Activated CD4-positive, CD25-positive, alpha-beta regulatory T cell (primary cell): ENCODE results near the gene RNASE13.

ENCODE experiments used
- DNase-seq, 4 experiments: peaks; one replicate each; lab custom pipeline; 2025; lab: John Stamatoyannopoulos, UW

Gene RNASE13

GRCh38 chr14:21066882-21067502 lies 32.4 kb upstream of the RNASE13 start:
- no peak for DNase-seq

GRCh38 chr14:21063479-21063878 lies 28.9 kb upstream of the RNASE13 start:
- DNase-seq = no peak

- DNase-seq = no peak
These were observed 26.7 kb upstream of the RNASE13 start for GRCh38 chr14:21061347-21061668.

GRCh38 chr14:21060614-21061346 lies 26.2 kb upstream of the RNASE13 start:
- no peak for DNase-seq

GRCh38 chr14:21059842-21060613 lies 25.4 kb upstream of the RNASE13 start:
- no peak for DNase-seq

GRCh38 chr14:21058903-21059302 lies 24.3 kb upstream of the RNASE13 start:
- DNase-seq = no peak

GRCh38 chr14:21057803-21058675 lies 23.4 kb upstream of the RNASE13 start, which contains the start of gene RNASE8:
RNASE8 (plus strand) TSS chr14:21057822; CDS start chr14:21057893, 71 bp downstream.
- no peak for DNase-seq

GRCh38 chr14:21056520-21057163 lies 22.0 kb upstream of the RNASE13 start:
- DNase-seq = no peak

GRCh38 chr14:21055432-21056117 lies 21.0 kb upstream of the RNASE13 start:
- DNase-seq = no peak

- no peak for DNase-seq
These were observed 20.1 kb upstream of the RNASE13 start for GRCh38 chr14:21054768-21055145.

- DNase-seq = no peak
These were observed 19.6 kb upstream of the RNASE13 start for GRCh38 chr14:21054123-21054767.

- no peak for DNase-seq
These were observed 18.8 kb upstream of the RNASE13 start for GRCh38 chr14:21053184-21054122.

- DNase-seq = no peak
These were observed 16.0 kb upstream of the RNASE13 start for GRCh38 chr14:21050597-21050996.

- no peak for DNase-seq
These were observed 14.7 kb upstream of the RNASE13 start for GRCh38 chr14:21049271-21049673.

GRCh38 chr14:21048638-21049037 lies 14.0 kb upstream of the RNASE13 start:
- no peak for DNase-seq

GRCh38 chr14:21047378-21047781 lies 12.8 kb upstream of the RNASE13 start:
- DNase-seq = no peak

GRCh38 chr14:21043974-21044618 lies 9.5 kb upstream of the RNASE13 start:
- no peak for DNase-seq

GRCh38 chr14:21043387-21043973 lies 8.9 kb upstream of the RNASE13 start:
- no peak for DNase-seq
